Esophagus squamous epithelium (tissue), 4 donors: ENCODE measurements around the gene TOP2B.
A peak's percentile ranks its signal among the peaks of the same experiment; 100 is the strongest.

ENCODE experiments used
- CTCF ChIP-seq, 6 experiments: fragments of 450-650 bp in 4 of 6; fragments of 200-600 bp in 2 of 6; sonication (generic) in 2 of 6; IDR thresholded peaks; one replicate each; pipeline ENCODE4 v1.5.1; 2016 to 2019; ENCODE audit warnings: antibody characterized with exemption in 6 of 6, mild to moderate bottlenecking in 4 of 6, moderate library complexity in 4 of 6
- POLR2A ChIP-seq, 4 donors: fragments of 450-650 bp; IDR thresholded peaks; one replicate each; pipeline ENCODE4 v1.6.1; 2017; ENCODE audit warnings: antibody characterized with exemption in 4 of 4, mild to moderate bottlenecking in 4 of 4, moderate library complexity in 3 of 4

GRCh38 chr3:25548836-25549235 lies 115.9 kb downstream of the TOP2B start:
- peak in 1 of 6 experiments; percentile 26 for TF ChIP-seq CTCF (IDR thresholded peaks at IDR 0.05)
- TF ChIP-seq POLR2A (IDR thresholded peaks at IDR 0.05) = no peak
